ENCODE measurements around the gene POC1A. TPM values are rescaled to one million over a fixed set of nuclear protein-coding genes. Genes with fewer than 3 reads are reported as not detected.
"Not testable (repeated sequence)": the region's sequence is repeated elsewhere in the genome, so short reads cannot be mapped to it uniquely, and the experiment has no call there.

POC1A gene
- total and polyA plus RNA-seq, 2 donors (not counting 1 experiment from before 2014, with no cell fraction given), result 3.8 to 17.7 TPM

GRCh38 chr3:52171514-52172261 lies 17.5 kb upstream of the POC1A start:
- no peaks in the 10 kb centered on the region for H4K20me1 ChIP-seq (ENCODE audit: control insufficient read depth, extremely low read depth, insufficient read depth, low read length)
- no peak overlapping the region for H2AFZ ChIP-seq (ENCODE audit: low read length)
- no peaks in the 10 kb centered on the region for H3K36me3 ChIP-seq (ENCODE audit: control insufficient read depth, insufficient read depth, low read length)
- no peaks in the 10 kb centered on the region for H3K9me3 ChIP-seq (ENCODE audit: control insufficient read depth, insufficient read depth, low read depth, low read length)
- TF ChIP-seq CTCF (conservative IDR thresholded peaks at IDR 0.05 in 1 of 2, IDR thresholded peaks at IDR 0.05 in 1 of 2; ENCODE audit: low read depth in 1 of 2, low read length in 2 of 2), result peak; percentile 18 to 26
- no peak for TF ChIP-seq EZH2 (IDR thresholded peaks at IDR 0.05; ENCODE audit: low read length, missing control alignments)
- H3K27ac ChIP-seq (ENCODE audit: insufficient read depth, low read length), result no peak overlapping the region
- DNase-seq (ENCODE audit: low read depth in 2 of 2), result peak; percentile 50 to 72
- no peaks in the 10 kb centered on the region for H3K79me2 ChIP-seq (ENCODE audit: control insufficient read depth, insufficient read depth, low read length)
- H3K9ac ChIP-seq (ENCODE audit: insufficient read depth, low read length), result no peak overlapping the region
- H3K27me3 ChIP-seq (ENCODE audit: control insufficient read depth, insufficient read depth, low read length), result peaks cover 3% of the 10 kb centered on the region
- H3K4me2 ChIP-seq (ENCODE audit: extremely low read depth, insufficient read depth, low read length), result no peak overlapping the region
- peaks cover 8% of the 10 kb centered on the region for H3K4me1 ChIP-seq (ENCODE audit: control insufficient read depth, extremely low read depth, insufficient read depth, low read length)
- H3K4me3 ChIP-seq (replicated peaks in 1 of 4; ENCODE audit: control extremely low read depth in 1 of 4, insufficient read depth in 1 of 4, low read depth in 3 of 4, low read length in 4 of 4), result no peak overlapping the region

- H3K27ac ChIP-seq (ENCODE audit: insufficient read depth, low read length); H3K4me2 ChIP-seq (ENCODE audit: extremely low read depth, insufficient read depth, low read length); H3K9ac ChIP-seq (ENCODE audit: insufficient read depth, low read length); H4K20me1 ChIP-seq (ENCODE audit: control insufficient read depth, extremely low read depth, insufficient read depth, low read length); H2AFZ ChIP-seq (ENCODE audit: low read length); H3K4me1 ChIP-seq (ENCODE audit: control insufficient read depth, extremely low read depth, insufficient read depth, low read length); H3K79me2 ChIP-seq (ENCODE audit: control insufficient read depth, insufficient read depth, low read length); H3K4me3 ChIP-seq (replicated peaks in 1 of 4; ENCODE audit: control extremely low read depth in 1 of 4, insufficient read depth in 1 of 4, low read depth in 3 of 4, low read length in 4 of 4); H3K36me3 ChIP-seq (ENCODE audit: control insufficient read depth, insufficient read depth, low read length); H3K9me3 ChIP-seq (ENCODE audit: control insufficient read depth, insufficient read depth, low read depth, low read length); DNase-seq (ENCODE audit: low read depth in 2 of 2); H3K27me3 ChIP-seq (ENCODE audit: control insufficient read depth, insufficient read depth, low read length): not testable (repeated sequence)
These were observed 16.0 kb upstream of the POC1A start for GRCh38 chr3:52170217-52170616.

- no peak overlapping the region for H3K27ac ChIP-seq (ENCODE audit: insufficient read depth, low read length)
- no peak overlapping the region for H2AFZ ChIP-seq (ENCODE audit: low read length)
- peaks cover 3% of the 10 kb centered on the region for H3K27me3 ChIP-seq (ENCODE audit: control insufficient read depth, insufficient read depth, low read length)
- no peak for DNase-seq (ENCODE audit: low read depth in 2 of 2)
- no peaks in the 10 kb centered on the region for H3K79me2 ChIP-seq (ENCODE audit: control insufficient read depth, insufficient read depth, low read length)
- H3K4me1 ChIP-seq (ENCODE audit: control insufficient read depth, extremely low read depth, insufficient read depth, low read length), result peaks cover 8% of the 10 kb centered on the region
- no peaks in the 10 kb centered on the region for H3K9me3 ChIP-seq (ENCODE audit: control insufficient read depth, insufficient read depth, low read depth, low read length)
- no peak overlapping the region for H3K4me2 ChIP-seq (ENCODE audit: extremely low read depth, insufficient read depth, low read length)
- H4K20me1 ChIP-seq (ENCODE audit: control insufficient read depth, extremely low read depth, insufficient read depth, low read length), result no peaks in the 10 kb centered on the region
- no peaks in the 10 kb centered on the region for H3K36me3 ChIP-seq (ENCODE audit: control insufficient read depth, insufficient read depth, low read length)
- no peak overlapping the region for H3K9ac ChIP-seq (ENCODE audit: insufficient read depth, low read length)
- no peak for TF ChIP-seq CTCF (conservative IDR thresholded peaks at IDR 0.05 in 1 of 2, IDR thresholded peaks at IDR 0.05 in 1 of 2; ENCODE audit: low read depth in 1 of 2, low read length in 2 of 2)
- no peak for TF ChIP-seq EZH2 (IDR thresholded peaks at IDR 0.05; ENCODE audit: low read length, missing control alignments)
- H3K4me3 ChIP-seq (replicated peaks in 1 of 4; ENCODE audit: control extremely low read depth in 1 of 4, insufficient read depth in 1 of 4, low read depth in 3 of 4, low read length in 4 of 4), result no peak overlapping the region
These were observed 13.0 kb upstream of the POC1A start for GRCh38 chr3:52167240-52167639.

Data from fibroblast of lung (primary cell).